GM18867 (cell line): Measurements from ENCODE around the gene ZNF836.
"Not testable (repeated sequence)": the region's sequence is repeated elsewhere in the genome, so short reads cannot be mapped to it uniquely, and the experiment has no call there.

Experiments
- ATAC-seq: cut with Tn5 transposase; IDR thresholded peaks from one replicate; pipeline ENCODE4 v1.9.1; 2021; ENCODE audit warnings: mild to moderate bottlenecking, moderate library complexity; ENCODE audit not compliant: unreplicated experiment

ZNF836 gene

GRCh38 chr19:52171321-52172169 is at the start of gene ZNF836:
Gene ZNF836 (minus strand): TSS chr19:52171621. CDS start chr19:52168072, 3,549 bp downstream.
- ATAC-seq = peak; percentile 84

GRCh38 chr19:52221031-52221430 is 49.6 kb upstream of the ZNF836 start:
- ATAC-seq = no peak

GRCh38 chr19:52219611-52220010 is 48.2 kb upstream of the ZNF836 start:
- no peak for ATAC-seq

GRCh38 chr19:52217576-52217975 is 46.2 kb upstream of the ZNF836 start:
- ATAC-seq = no peak

GRCh38 chr19:52216401-52216800 is 45.0 kb upstream of the ZNF836 start:
- ATAC-seq = no peak

- no peak for ATAC-seq
Observed at GRCh38 chr19:52214241-52214640, 42.8 kb upstream of the ZNF836 start.

GRCh38 chr19:52212572-52213255 is 41.3 kb upstream of the ZNF836 start:
- no peak for ATAC-seq

- ATAC-seq = no peak
Observed at GRCh38 chr19:52211926-52212571, 40.6 kb upstream of the ZNF836 start.

- no peak for ATAC-seq
Observed at GRCh38 chr19:52211203-52211602, 39.8 kb upstream of the ZNF836 start.

GRCh38 chr19:52206481-52206880 is 35.1 kb upstream of the ZNF836 start:
- no peak for ATAC-seq

GRCh38 chr19:52200755-52201391 is 29.5 kb upstream of the ZNF836 start:
- not testable (repeated sequence) for ATAC-seq

GRCh38 chr19:52200044-52200443 is 28.6 kb upstream of the ZNF836 start:
- no peak for ATAC-seq

- no peak for ATAC-seq
Observed at GRCh38 chr19:52198678-52199077, 27.3 kb upstream of the ZNF836 start.

GRCh38 chr19:52197964-52198363 is 26.5 kb upstream of the ZNF836 start:
- no peak for ATAC-seq

- no peak for ATAC-seq
Observed at GRCh38 chr19:52196256-52196967, 25.0 kb upstream of the ZNF836 start.

- ATAC-seq = no peak
Observed at GRCh38 chr19:52191951-52192350, 20.5 kb upstream of the ZNF836 start.

- ATAC-seq = no peak
Observed at GRCh38 chr19:52191389-52191788, 20.0 kb upstream of the ZNF836 start.

- ATAC-seq = no peak
Observed at GRCh38 chr19:52190487-52191293, 19.3 kb upstream of the ZNF836 start.

GRCh38 chr19:52189735-52190486 is 18.5 kb upstream of the ZNF836 start, which contains the start of gene PPP2R1A:
Gene PPP2R1A (plus strand): TSS chr19:52190052. CDS start chr19:52190097, 45 bp downstream.
- ATAC-seq = peak; percentile 90
